H1 (cell line): Measurements from ENCODE around the gene FBXL5. TPM values are rescaled to one million over a fixed set of nuclear protein-coding genes. Genes with fewer than 3 reads are reported as not detected.

Experiments
- CHD1 ChIP-seq: IDR thresholded peaks from 2 replicates; pipeline ENCODE4 v1.6.1; 2012; ENCODE audit warnings: low read depth, low read length, improper control_type of control experiment
- NANOG ChIP-seq: IDR thresholded peaks from 2 replicates; pipeline ENCODE4 v1.6.1; 2011; ENCODE audit warnings: low read length, low read depth, mild to moderate bottlenecking, inconsistent platforms; ENCODE audit not compliant: insufficient read depth, poor library complexity, severe bottlenecking
- RAD21 ChIP-seq, 2 experiments: IDR thresholded peaks in 1 of 2; conservative IDR thresholded peaks in 1 of 2; 2 replicates each; pipeline ENCODE4 v1.6.1; 2011; ENCODE audit warnings: low read depth in 2 of 2, low read length in 2 of 2, improper control_type of control experiment in 1 of 2, inconsistent platforms in 1 of 2, mild to moderate bottlenecking in 1 of 2, moderate library complexity in 1 of 2
- RBBP5 ChIP-seq: IDR thresholded peaks from 2 replicates; pipeline ENCODE4 v1.7.1; 2012; ENCODE audit warnings: low read depth, mild to moderate bottlenecking, inconsistent platforms, low read length, moderate library complexity, borderline replicate concordance
- RFX5 ChIP-seq: IDR thresholded peaks from 2 replicates; pipeline ENCODE4 v1.6.1; 2011; ENCODE audit warnings: low read depth, low read length, improper control_type of control experiment, borderline replicate concordance
- SIX5 ChIP-seq: IDR thresholded peaks from 2 replicates; pipeline ENCODE4 v1.6.1; 2011; ENCODE audit warnings: mild to moderate bottlenecking, low read depth, low read length
- YY1 ChIP-seq: IDR thresholded peaks from 2 replicates; pipeline ENCODE4 v1.6.1; 2011; ENCODE audit warnings: low read depth, mild to moderate bottlenecking, low read length
- polyA plus RNA-seq, 7 experiments: library from polyadenylated mRNA; depleted of rRNA in 3 of 7; stranded (reverse) in 5 of 7; unstranded in 2 of 7; fragments of >200 nt in 5 of 7; fragments of 200-250 nt in 2 of 7; gene quantifications; 1 replicate in 5 of 7; 2 replicates in 1 of 7; 4 replicates in 1 of 7; pipeline versions ENCODE4 v1.2.1 to v1.2.3, GENCODE V29; 2011 to 2013; ENCODE audit warnings: missing spikeins in 2 of 7, mixed read lengths in 2 of 7
- total RNA-seq: library from RNA; stranded (reverse); fragmentation: NEBNext Ultra II Directional; extraction: Animal tissue kit (Norgen Biotek cat#: 25700); gene quantifications from 2 replicates; pipeline ENCODE4 v1.2.1, GENCODE V29; 2021
- TF ChIP-seq, protein P1 (sequence below), 3 experiments: IDR thresholded peaks; 1 replicate in 2 of 3; 2 replicates in 1 of 3; pipeline versions ENCODE4 v1.5.1 to v1.6.1; 2011; ENCODE audit warnings: low read length in 3 of 3, mild to moderate bottlenecking in 3 of 3, inconsistent platforms in 2 of 3, low read depth in 1 of 3, moderate library complexity in 1 of 3; ENCODE audit not compliant: insufficient read depth in 1 of 3; ENCODE audit errors: control extremely low read depth in 1 of 3
- TF ChIP-seq, protein P2 (sequence below): IDR thresholded peaks from 2 replicates; pipeline ENCODE4 v1.6.1; 2012; ENCODE audit warnings: low read length, inconsistent platforms

The FBXL5 gene
- total and polyA plus RNA-seq, 2 of the 8 experiments (the other 6 are each of a cell fraction or from before 2014, with no cell fraction given), result 34.6 to 62.7 TPM

- TF ChIP-seq, protein P1, sequence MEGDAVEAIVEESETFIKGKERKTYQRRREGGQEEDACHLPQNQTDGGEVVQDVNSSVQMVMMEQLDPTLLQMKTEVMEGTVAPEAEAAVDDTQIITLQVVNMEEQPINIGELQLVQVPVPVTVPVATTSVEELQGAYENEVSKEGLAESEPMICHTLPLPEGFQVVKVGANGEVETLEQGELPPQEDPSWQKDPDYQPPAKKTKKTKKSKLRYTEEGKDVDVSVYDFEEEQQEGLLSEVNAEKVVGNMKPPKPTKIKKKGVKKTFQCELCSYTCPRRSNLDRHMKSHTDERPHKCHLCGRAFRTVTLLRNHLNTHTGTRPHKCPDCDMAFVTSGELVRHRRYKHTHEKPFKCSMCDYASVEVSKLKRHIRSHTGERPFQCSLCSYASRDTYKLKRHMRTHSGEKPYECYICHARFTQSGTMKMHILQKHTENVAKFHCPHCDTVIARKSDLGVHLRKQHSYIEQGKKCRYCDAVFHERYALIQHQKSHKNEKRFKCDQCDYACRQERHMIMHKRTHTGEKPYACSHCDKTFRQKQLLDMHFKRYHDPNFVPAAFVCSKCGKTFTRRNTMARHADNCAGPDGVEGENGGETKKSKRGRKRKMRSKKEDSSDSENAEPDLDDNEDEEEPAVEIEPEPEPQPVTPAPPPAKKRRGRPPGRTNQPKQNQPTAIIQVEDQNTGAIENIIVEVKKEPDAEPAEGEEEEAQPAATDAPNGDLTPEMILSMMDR (IDR thresholded peaks at IDR 0.05; ENCODE audit: control extremely low read depth in 1 of 3, insufficient read depth in 1 of 3, low read depth in 1 of 3, low read length in 3 of 3), result no peak
- TF ChIP-seq RFX5, result no peak
- TF ChIP-seq SIX5, result no peak
- no peak for TF ChIP-seq YY1
- TF ChIP-seq RBBP5, result no peak
- TF ChIP-seq, protein P2, sequence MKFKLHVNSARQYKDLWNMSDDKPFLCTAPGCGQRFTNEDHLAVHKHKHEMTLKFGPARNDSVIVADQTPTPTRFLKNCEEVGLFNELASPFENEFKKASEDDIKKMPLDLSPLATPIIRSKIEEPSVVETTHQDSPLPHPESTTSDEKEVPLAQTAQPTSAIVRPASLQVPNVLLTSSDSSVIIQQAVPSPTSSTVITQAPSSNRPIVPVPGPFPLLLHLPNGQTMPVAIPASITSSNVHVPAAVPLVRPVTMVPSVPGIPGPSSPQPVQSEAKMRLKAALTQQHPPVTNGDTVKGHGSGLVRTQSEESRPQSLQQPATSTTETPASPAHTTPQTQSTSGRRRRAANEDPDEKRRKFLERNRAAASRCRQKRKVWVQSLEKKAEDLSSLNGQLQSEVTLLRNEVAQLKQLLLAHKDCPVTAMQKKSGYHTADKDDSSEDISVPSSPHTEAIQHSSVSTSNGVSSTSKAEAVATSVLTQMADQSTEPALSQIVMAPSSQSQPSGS, result no peak
- no peak for TF ChIP-seq CHD1
- TF ChIP-seq NANOG, result no peak
- no peak for TF ChIP-seq RAD21 (IDR thresholded peaks at IDR 0.05 in 1 of 2, conservative IDR thresholded peaks at IDR 0.05 in 1 of 2; ENCODE audit: low read depth in 2 of 2, low read length in 2 of 2)
Observed at GRCh38 chr4:15702941-15703403, 47.8 kb upstream of the FBXL5 start, which contains the start of gene BST1 (continued).
